Keratinocyte (primary cell): Measurements from ENCODE around the gene VAV1. TPM values are rescaled to one million over a fixed set of nuclear protein-coding genes. Genes with fewer than 3 reads are reported as not detected.

Experiments
- DNase-seq: peaks from one replicate; pipeline ENCODE4 v3.0.0-alpha.2; 2011; ENCODE audit warnings: low read depth, missing footprints, low spot score
- FAIRE-seq: peaks from 2 replicates; lab custom pipeline; 2011; peaks lifted over from hg19 to GRCh38; lab: Jason Lieb, UNC
- H2AFZ ChIP-seq: 2 replicates; pipeline ENCODE4 v1.6.0; 2012; ENCODE audit warnings: low read length, control low read depth, inconsistent platforms; ENCODE audit not compliant: control insufficient read depth
- H3K27ac ChIP-seq: 2 replicates; pipeline ENCODE4 v1.5.1; 2011; ENCODE audit warnings: low read length; ENCODE audit not compliant: control insufficient read depth, insufficient read depth
- H3K27me3 ChIP-seq: 3 replicates; pipeline ENCODE4 v1.6.0; 2011; ENCODE audit warnings: low read length; ENCODE audit not compliant: control insufficient read depth, insufficient read depth; ENCODE audit errors: extremely low read depth
- H3K36me3 ChIP-seq, 2 experiments: 2 replicates in 1 of 2; 3 replicates in 1 of 2; pipeline ENCODE4 v1.5.1; 2011; ENCODE audit warnings: low read length in 2 of 2, mild to moderate bottlenecking in 1 of 2; ENCODE audit not compliant: control insufficient read depth in 2 of 2, insufficient read depth in 2 of 2; ENCODE audit errors: extremely low read depth in 1 of 2
- H3K4me1 ChIP-seq: 3 replicates; pipeline ENCODE4 v1.5.1; 2011; ENCODE audit warnings: low read length; ENCODE audit not compliant: control insufficient read depth, insufficient read depth; ENCODE audit errors: extremely low read depth
- H3K4me2 ChIP-seq: 3 replicates; pipeline ENCODE4 v1.6.0; 2011; ENCODE audit warnings: low read depth, low read length; ENCODE audit not compliant: control insufficient read depth, insufficient read depth; ENCODE audit errors: extremely low read depth
- H3K4me3 ChIP-seq, 3 experiments: fragments of 200-600 bp in 1 of 3; sonication (generic) in 1 of 3; 2 replicates in 2 of 3; 3 replicates in 1 of 3; pipeline ENCODE4 v1.5.1; 2011 to 2016; ENCODE audit warnings: low read length in 3 of 3, mild to moderate bottlenecking in 3 of 3, control low read depth in 2 of 3, inconsistent platforms in 1 of 3, low read depth in 1 of 3, mixed read lengths in 1 of 3, mixed run types in 1 of 3, moderate library complexity in 1 of 3; ENCODE audit not compliant: control insufficient read depth in 2 of 3, insufficient read depth in 2 of 3; ENCODE audit errors: extremely low read depth in 1 of 3
- H3K79me2 ChIP-seq: 2 replicates; pipeline ENCODE4 v1.6.0; 2012; ENCODE audit warnings: low read length; ENCODE audit not compliant: control insufficient read depth, insufficient read depth
- H3K9ac ChIP-seq: 3 replicates; pipeline ENCODE4 v1.6.0; 2011; ENCODE audit warnings: low read length; ENCODE audit not compliant: control insufficient read depth, insufficient read depth; ENCODE audit errors: extremely low read depth
- H3K9me1 ChIP-seq: 3 replicates; pipeline ENCODE4 v1.6.0; 2011; ENCODE audit warnings: low read length; ENCODE audit not compliant: control insufficient read depth, insufficient read depth; ENCODE audit errors: extremely low read depth
- H3K9me3 ChIP-seq: 2 replicates; pipeline ENCODE4 v1.5.1; 2012; ENCODE audit warnings: low read depth, low read length; ENCODE audit not compliant: control insufficient read depth
- H4K20me1 ChIP-seq: 3 replicates; pipeline ENCODE4 v1.6.0; 2011; ENCODE audit warnings: low read length; ENCODE audit not compliant: control insufficient read depth, insufficient read depth; ENCODE audit errors: extremely low read depth
- EZH2 ChIP-seq: IDR thresholded peaks from one replicate; pipeline ENCODE4 v1.6.1; 2012; ENCODE audit warnings: inconsistent platforms, mild to moderate bottlenecking, low read length, moderate library complexity
- dilution Hi-C: fragments of 300-500 bp; cut with MboI; formaldehyde crosslinking; loops from one replicate; pipeline ENCODE4 v1.7.0; 2020; ENCODE audit warnings: low sequenced_read_pairs; ENCODE audit not compliant: extremely low pct_ligation_motif_present
- polyA plus RNA-seq, 5 experiments: library from polyadenylated mRNA; depleted of rRNA in 3 of 5; stranded (reverse) in 3 of 5; stranded (forward) in 1 of 5; unstranded in 1 of 5; fragments of >200 nt; gene quantifications; 1 replicate in 1 of 5; 2 replicates in 3 of 5; 3 replicates in 1 of 5; pipeline versions ENCODE4 v1.2.1 to v1.2.3, GENCODE V29; 2011 to 2012; ENCODE audit warnings: missing spikeins in 2 of 5, low read depth in 1 of 5, low replicate concordance in 1 of 5
- TF ChIP-seq, protein P1 (sequence below), 3 experiments: IDR thresholded peaks in 1 of 3; conservative IDR thresholded peaks in 1 of 3; optimal IDR thresholded peaks in 1 of 3; 2 replicates in 2 of 3; 3 replicates in 1 of 3; pipeline versions ENCODE3 to v1.5.1; 2011; ENCODE audit warnings: low read length in 3 of 3, mild to moderate bottlenecking in 3 of 3, moderate library complexity in 2 of 3, control low read depth in 1 of 3, inconsistent platforms in 1 of 3; ENCODE audit not compliant: insufficient read depth in 2 of 3; ENCODE audit errors: extremely low read depth in 1 of 3

VAV1 gene
- polyA plus RNA-seq, 1 donor (not counting 4 experiments of a cell fraction or from before 2014, with no cell fraction given), result 0.42 TPM

GRCh38 chr19:6776999-6777398 is 4.5 kb downstream of the VAV1 start:
- dilution Hi-C loops, result no loop called here
- no peak for FAIRE-seq
- no peaks in the 10 kb centered on the region for H4K20me1 ChIP-seq
- H3K9ac ChIP-seq, result no peak overlapping the region
- no peak for TF ChIP-seq EZH2
- TF ChIP-seq, protein P1, sequence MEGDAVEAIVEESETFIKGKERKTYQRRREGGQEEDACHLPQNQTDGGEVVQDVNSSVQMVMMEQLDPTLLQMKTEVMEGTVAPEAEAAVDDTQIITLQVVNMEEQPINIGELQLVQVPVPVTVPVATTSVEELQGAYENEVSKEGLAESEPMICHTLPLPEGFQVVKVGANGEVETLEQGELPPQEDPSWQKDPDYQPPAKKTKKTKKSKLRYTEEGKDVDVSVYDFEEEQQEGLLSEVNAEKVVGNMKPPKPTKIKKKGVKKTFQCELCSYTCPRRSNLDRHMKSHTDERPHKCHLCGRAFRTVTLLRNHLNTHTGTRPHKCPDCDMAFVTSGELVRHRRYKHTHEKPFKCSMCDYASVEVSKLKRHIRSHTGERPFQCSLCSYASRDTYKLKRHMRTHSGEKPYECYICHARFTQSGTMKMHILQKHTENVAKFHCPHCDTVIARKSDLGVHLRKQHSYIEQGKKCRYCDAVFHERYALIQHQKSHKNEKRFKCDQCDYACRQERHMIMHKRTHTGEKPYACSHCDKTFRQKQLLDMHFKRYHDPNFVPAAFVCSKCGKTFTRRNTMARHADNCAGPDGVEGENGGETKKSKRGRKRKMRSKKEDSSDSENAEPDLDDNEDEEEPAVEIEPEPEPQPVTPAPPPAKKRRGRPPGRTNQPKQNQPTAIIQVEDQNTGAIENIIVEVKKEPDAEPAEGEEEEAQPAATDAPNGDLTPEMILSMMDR (optimal IDR thresholded peaks at IDR 0.05 in 1 of 3, IDR thresholded peaks at IDR 0.05 in 1 of 3, conservative IDR thresholded peaks at IDR 0.05 in 1 of 3; ENCODE audit: extremely low read depth in 1 of 3, insufficient read depth in 2 of 3, low read length in 3 of 3), result no peak
- H3K27ac ChIP-seq, result no peak overlapping the region
- H3K4me1 ChIP-seq, result no peaks in the 10 kb centered on the region
- H3K36me3 ChIP-seq, result no peaks in the 10 kb centered on the region
- no peaks in the 10 kb centered on the region for H3K79me2 ChIP-seq
- H3K9me1 ChIP-seq, result no peaks in the 10 kb centered on the region
- no peaks in the 10 kb centered on the region for H3K9me3 ChIP-seq
- no peak overlapping the region for H3K4me2 ChIP-seq
- H2AFZ ChIP-seq, result no peak overlapping the region
- no peak for DNase-seq
- H3K4me3 ChIP-seq, result no peak overlapping the region
- H3K27me3 ChIP-seq, result no peaks in the 10 kb centered on the region

GRCh38 chr19:6777434-6777833 is 4.9 kb downstream of the VAV1 start:
- no peak overlapping the region for H2AFZ ChIP-seq
- no peak overlapping the region for H3K27ac ChIP-seq
- H3K4me3 ChIP-seq, result no peak overlapping the region
- H3K4me1 ChIP-seq, result no peaks in the 10 kb centered on the region
- no peaks in the 10 kb centered on the region for H3K9me3 ChIP-seq
- H4K20me1 ChIP-seq, result no peaks in the 10 kb centered on the region
- no peaks in the 10 kb centered on the region for H3K36me3 ChIP-seq
- no peak for TF ChIP-seq EZH2
- TF ChIP-seq, protein P1 (optimal IDR thresholded peaks at IDR 0.05 in 1 of 3, IDR thresholded peaks at IDR 0.05 in 1 of 3, conservative IDR thresholded peaks at IDR 0.05 in 1 of 3; ENCODE audit: extremely low read depth in 1 of 3, insufficient read depth in 2 of 3, low read length in 3 of 3), result no peak
- DNase-seq (no peak), FAIRE-seq (no peak)
- H3K27me3 ChIP-seq, result no peaks in the 10 kb centered on the region
- dilution Hi-C loops, result no loop called here
- no peak overlapping the region for H3K4me2 ChIP-seq
- no peaks in the 10 kb centered on the region for H3K79me2 ChIP-seq
- H3K9ac ChIP-seq, result no peak overlapping the region
- no peaks in the 10 kb centered on the region for H3K9me1 ChIP-seq
